Measurements from ENCODE around the gene TNFRSF13B. TPM values are rescaled to one million over a fixed set of nuclear protein-coding genes. Genes with fewer than 3 reads are reported as not detected.

Gene TNFRSF13B
- total and polyA plus RNA-seq, 10 of the 15 experiments (the other 5 are each of a cell fraction or from before 2014, with no cell fraction given): 15.5 to 231 (median 119) TPM

GRCh38 chr17:16971458-16972338 is at the start of gene TNFRSF13B (continued):
- TF ChIP-seq FOXK2 (IDR thresholded peaks at IDR 0.05) (no peak), USF1 (IDR thresholded peaks at IDR 0.05; ENCODE audit: borderline replicate concordance, extremely low read length, insufficient read depth, low read depth, low read length) (no peak), NR2C1 (IDR thresholded peaks at IDR 0.05) (no peak), RAD51 (IDR thresholded peaks at IDR 0.05) (no peak), YBX1 (IDR thresholded peaks at IDR 0.05) (no peak), RCOR1 (conservative IDR thresholded peaks at IDR 0.05; ENCODE audit: low read depth, low read length) (no peak), BCL3 (IDR thresholded peaks at IDR 0.05; ENCODE audit: borderline replicate concordance, insufficient read depth, low read depth, low read length, poor library complexity, severe bottlenecking) (peak; percentile 22), ATF7 (IDR thresholded peaks at IDR 0.05; ENCODE audit: low read depth) (peak; percentile 40; the same call in 1 of the 2 replicates), JUNB (IDR thresholded peaks at IDR 0.05) (no peak), POU2F2 (IDR thresholded peaks at IDR 0.05; ENCODE audit: borderline replicate concordance, low read depth, low read length) (peak; percentile 5; the same call in 1 of the 3 replicates), RELB (IDR thresholded peaks at IDR 0.05; ENCODE audit: low read depth) (peak; percentile 56), PBX3 (IDR thresholded peaks at IDR 0.05; ENCODE audit: insufficient replicate concordance, low read depth, low read length) (no peak), E2F4 (IDR thresholded peaks at IDR 0.05; ENCODE audit: low read depth, low read length) (peak; percentile 61; the same call in 1 of the 2 replicates), STAT3 (IDR thresholded peaks at IDR 0.05; ENCODE audit: low read depth, low read length) (no peak), SIN3A (IDR thresholded peaks at IDR 0.05; ENCODE audit: low read depth, low read length) (no peak), CBX5 (IDR thresholded peaks at IDR 0.05; ENCODE audit: low read depth) (no peak), MXI1 (IDR thresholded peaks at IDR 0.05; ENCODE audit: low read depth, low read length) (no peak), ZNF592 (IDR thresholded peaks at IDR 0.05) (no peak)
